Glutamatergic neuron (in vitro differentiated cells): ENCODE measurements around the gene LRCH4. TPM values are rescaled to one million over a fixed set of nuclear protein-coding genes. Genes with fewer than 3 reads are reported as not detected.
"Not testable (repeated sequence)": the region's sequence is repeated elsewhere in the genome, so short reads cannot be mapped to it uniquely, and the experiment has no call there.

Experiments
- DNase-seq: peaks from one replicate; pipeline ENCODE4 v3.0.0; 2022
- H3K27ac Mint-ChIP-seq: one replicate; pipeline ENCODE4 v1.8.0; 2020; ENCODE audit warnings: mild to moderate bottlenecking, mixed read lengths, inconsistent platforms; ENCODE audit not compliant: unreplicated experiment
- H3K27me3 Mint-ChIP-seq: one replicate; pipeline ENCODE4 v1.8.0; 2020; ENCODE audit warnings: mild to moderate bottlenecking, moderate library complexity, mixed read lengths, inconsistent platforms; ENCODE audit not compliant: unreplicated experiment
- H3K36me3 Mint-ChIP-seq: one replicate; pipeline ENCODE4 v1.8.0; 2020; ENCODE audit warnings: mild to moderate bottlenecking, mixed read lengths, inconsistent platforms; ENCODE audit not compliant: unreplicated experiment
- H3K4me1 Mint-ChIP-seq: one replicate; pipeline ENCODE4 v1.8.0; 2020; ENCODE audit warnings: mild to moderate bottlenecking, low read depth, mixed read lengths, inconsistent platforms; ENCODE audit not compliant: unreplicated experiment
- H3K4me3 Mint-ChIP-seq: one replicate; pipeline ENCODE4 v1.8.0; 2020; ENCODE audit warnings: mild to moderate bottlenecking, mixed read lengths, inconsistent platforms; ENCODE audit not compliant: unreplicated experiment
- H3K9me3 Mint-ChIP-seq: one replicate; pipeline ENCODE4 v1.8.0; 2020; ENCODE audit warnings: mild to moderate bottlenecking, moderate library complexity, mixed read lengths, inconsistent platforms; ENCODE audit not compliant: unreplicated experiment
- total RNA-seq: library from RNA; stranded (reverse); fragmentation: NEBNext Ultra II Directional; extraction: Animal tissue kit (Norgen Biotek cat#: 25700); gene quantifications from one replicate; pipeline ENCODE4 v1.2.1, GENCODE V29; 2021; ENCODE audit not compliant: unreplicated experiment
- TF ChIP-seq, protein P1 (sequence below): fragments of 200-600 bp; sonication (generic); IDR thresholded peaks from one replicate; pipeline ENCODE4 v1.5.0; 2021; ENCODE audit not compliant: partially characterized antibody, unreplicated experiment

LRCH4 gene
- total RNA-seq, 1 donor from 2014 or later, result 166 TPM

DNA sequence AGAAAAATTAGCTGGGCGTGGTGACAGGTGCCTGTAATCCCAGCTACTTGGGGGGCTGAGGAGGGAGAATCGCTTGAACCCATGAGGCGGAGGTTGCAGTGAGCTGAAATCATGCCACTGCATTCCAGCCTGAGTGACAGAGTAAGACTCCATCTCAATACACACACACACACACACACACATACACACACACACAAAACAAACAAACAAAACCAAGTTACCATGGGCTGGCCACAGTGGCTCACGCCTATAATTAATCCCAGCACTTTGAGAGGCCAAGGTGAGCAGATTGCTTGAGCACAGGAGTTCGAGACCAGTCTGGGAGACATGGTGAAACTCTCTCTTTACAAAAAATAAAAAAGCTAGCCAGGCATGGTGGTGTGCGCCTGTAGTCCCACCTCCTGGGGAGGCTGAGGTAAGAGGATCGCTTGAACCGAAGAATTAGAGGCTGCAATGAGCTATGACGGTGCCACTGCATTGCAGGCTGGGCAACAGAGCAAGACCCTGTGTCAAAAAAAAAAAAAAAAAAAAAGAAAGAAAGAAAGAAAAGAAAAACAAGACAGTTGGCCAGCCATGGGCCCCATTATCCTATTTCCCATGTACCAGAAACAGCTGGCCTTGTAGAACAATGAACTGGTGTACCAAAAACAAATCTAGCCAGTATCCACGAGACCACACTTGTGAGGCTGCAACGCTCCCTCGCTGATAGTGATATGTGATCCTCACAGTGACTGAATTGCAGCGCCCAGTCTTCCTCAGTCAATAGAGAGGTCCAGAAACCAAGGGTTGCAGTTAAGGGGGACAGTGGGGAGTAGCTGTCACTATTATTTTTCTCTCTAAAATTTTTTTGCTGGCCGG, 53.5 kb downstream of the LRCH4 start:
- TF ChIP-seq, protein P1, sequence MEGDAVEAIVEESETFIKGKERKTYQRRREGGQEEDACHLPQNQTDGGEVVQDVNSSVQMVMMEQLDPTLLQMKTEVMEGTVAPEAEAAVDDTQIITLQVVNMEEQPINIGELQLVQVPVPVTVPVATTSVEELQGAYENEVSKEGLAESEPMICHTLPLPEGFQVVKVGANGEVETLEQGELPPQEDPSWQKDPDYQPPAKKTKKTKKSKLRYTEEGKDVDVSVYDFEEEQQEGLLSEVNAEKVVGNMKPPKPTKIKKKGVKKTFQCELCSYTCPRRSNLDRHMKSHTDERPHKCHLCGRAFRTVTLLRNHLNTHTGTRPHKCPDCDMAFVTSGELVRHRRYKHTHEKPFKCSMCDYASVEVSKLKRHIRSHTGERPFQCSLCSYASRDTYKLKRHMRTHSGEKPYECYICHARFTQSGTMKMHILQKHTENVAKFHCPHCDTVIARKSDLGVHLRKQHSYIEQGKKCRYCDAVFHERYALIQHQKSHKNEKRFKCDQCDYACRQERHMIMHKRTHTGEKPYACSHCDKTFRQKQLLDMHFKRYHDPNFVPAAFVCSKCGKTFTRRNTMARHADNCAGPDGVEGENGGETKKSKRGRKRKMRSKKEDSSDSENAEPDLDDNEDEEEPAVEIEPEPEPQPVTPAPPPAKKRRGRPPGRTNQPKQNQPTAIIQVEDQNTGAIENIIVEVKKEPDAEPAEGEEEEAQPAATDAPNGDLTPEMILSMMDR, result no peak
- Mint-ChIP-seq H3K9me3 (peaks cover 2% of the 10 kb centered on the region), H3K4me3 (no peak overlapping the region), H3K27ac (no peak overlapping the region), H3K27me3 (peaks cover 5% of the 10 kb centered on the region), H3K36me3 (no peaks in the 10 kb centered on the region), H3K4me1 (no peaks in the 10 kb centered on the region)
- DNase-seq, result no peak

DNA sequence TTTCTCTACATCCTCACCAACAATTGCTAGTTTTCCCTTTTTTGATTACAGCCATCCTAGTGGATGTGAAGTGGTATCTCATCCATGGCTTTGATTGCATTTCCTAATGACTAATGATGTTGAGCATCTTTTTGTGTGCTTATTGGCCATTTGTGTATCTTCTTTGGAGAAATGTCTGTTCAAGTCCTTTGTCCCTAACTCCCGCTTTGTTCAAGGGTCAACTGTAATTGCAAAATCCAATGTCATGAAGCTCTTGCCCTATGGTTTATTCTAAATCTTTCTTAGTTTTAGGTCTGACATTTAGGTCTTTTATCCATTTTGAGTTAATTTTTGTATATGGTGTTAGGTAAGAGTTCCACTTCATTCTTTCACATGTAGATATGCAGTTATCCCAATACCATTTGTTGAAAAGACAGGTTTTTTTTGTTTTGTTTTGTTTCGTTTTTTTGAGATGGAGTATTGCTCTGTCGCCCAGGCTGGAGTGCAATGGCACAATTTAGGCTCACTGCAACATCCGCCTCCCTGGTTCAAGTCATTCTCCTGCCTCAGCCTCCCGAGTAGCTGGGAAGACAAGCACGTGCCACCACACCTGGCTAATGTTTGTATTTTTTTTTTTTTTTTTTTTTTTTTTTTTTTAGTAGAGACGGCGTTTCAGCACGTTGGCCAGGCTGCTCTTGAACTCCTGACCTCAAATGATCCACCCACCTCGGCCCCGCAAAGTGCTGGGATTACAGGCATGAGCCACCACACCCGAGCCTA, 57.6 kb downstream of the LRCH4 start:
- H3K27ac Mint-ChIP-seq, H3K9me3 Mint-ChIP-seq, H3K36me3 Mint-ChIP-seq, H3K4me3 Mint-ChIP-seq, H3K4me1 Mint-ChIP-seq, H3K27me3 Mint-ChIP-seq, DNase-seq: not testable (repeated sequence)

Other genes starting within 250 kb of the LRCH4 start
- gene PILRB, start 228.0 kb downstream of the LRCH4 start, total RNA-seq, result 62.6 TPM
- gene PILRA, start 212.6 kb downstream of the LRCH4 start, total RNA-seq, result 12.5 TPM
- gene ZCWPW1, start 157.4 kb downstream of the LRCH4 start, total RNA-seq, result 1.8 TPM
- 18.5 TPM for gene MEPCE, start 156.3 kb downstream of the LRCH4 start, total RNA-seq
- gene PPP1R35, start 149.6 kb downstream of the LRCH4 start, total RNA-seq, result 24.1 TPM
- 1.7 TPM for gene SPACDR, start 121.9 kb downstream of the LRCH4 start, total RNA-seq
- gene TSC22D4, start 106.9 kb downstream of the LRCH4 start, total RNA-seq, result 39.6 TPM
- 36.6 TPM for gene NYAP1, start 102.2 kb downstream of the LRCH4 start, total RNA-seq
- 5.7 TPM for gene AGFG2, start 46.9 kb downstream of the LRCH4 start, total RNA-seq
- gene SAP25, start 12.2 kb downstream of the LRCH4 start, total RNA-seq, result 8.0 TPM
- gene FBXO24, start 199 bp upstream of the LRCH4 start, total RNA-seq, result 0.49 TPM
- 33.9 TPM for gene PCOLCE, start 16.2 kb upstream of the LRCH4 start, total RNA-seq
- gene MOSPD3, start 26.4 kb upstream of the LRCH4 start, total RNA-seq, result 37.1 TPM
- gene TFR2, start 55.4 kb upstream of the LRCH4 start, total RNA-seq, result 5.1 TPM
- gene ACTL6B, start 70.3 kb upstream of the LRCH4 start, total RNA-seq, result 95.2 TPM
- 275 TPM for gene GNB2, start 87.6 kb upstream of the LRCH4 start, total RNA-seq
- gene GIGYF1, start 108.1 kb upstream of the LRCH4 start, total RNA-seq, result 79.6 TPM
- gene POP7, start 120.0 kb upstream of the LRCH4 start, total RNA-seq, result 35.8 TPM
- not detected for gene EPO, start 134.3 kb upstream of the LRCH4 start, total RNA-seq
- gene ZAN, start 147.5 kb upstream of the LRCH4 start, total RNA-seq, result not detected
- 21.5 TPM for gene EPHB4, start 241.4 kb upstream of the LRCH4 start, total RNA-seq